Activated naive CD8-positive, alpha-beta T cell (primary cell): ENCODE results near the gene TM4SF20.
A peak's percentile ranks its signal among the peaks of the same experiment; 100 is the strongest.
"Not testable (repeated sequence)": the region's sequence is repeated elsewhere in the genome, so short reads cannot be mapped to it uniquely, and the experiment has no call there.

Experiments used
- H3K27ac Mint-ChIP-seq: one replicate; pipeline ENCODE4 v1.8.0; 2021; ENCODE audit warnings: mixed read lengths
- H3K27me3 Mint-ChIP-seq: one replicate; pipeline ENCODE4 v1.8.0; 2021; ENCODE audit warnings: mixed read lengths
- H3K36me3 Mint-ChIP-seq: one replicate; pipeline ENCODE4 v1.8.0; 2021; ENCODE audit warnings: mixed read lengths
- H3K4me1 Mint-ChIP-seq: one replicate; pipeline ENCODE4 v1.8.0; 2021; ENCODE audit warnings: low read depth, mixed read lengths
- H3K4me3 Mint-ChIP-seq: one replicate; pipeline ENCODE4 v1.8.0; 2021; ENCODE audit warnings: mild to moderate bottlenecking, mixed read lengths
- H3K9me3 Mint-ChIP-seq: one replicate; pipeline ENCODE4 v1.8.0; 2021; ENCODE audit warnings: low read depth, mixed read lengths

The TM4SF20 gene

DNA sequence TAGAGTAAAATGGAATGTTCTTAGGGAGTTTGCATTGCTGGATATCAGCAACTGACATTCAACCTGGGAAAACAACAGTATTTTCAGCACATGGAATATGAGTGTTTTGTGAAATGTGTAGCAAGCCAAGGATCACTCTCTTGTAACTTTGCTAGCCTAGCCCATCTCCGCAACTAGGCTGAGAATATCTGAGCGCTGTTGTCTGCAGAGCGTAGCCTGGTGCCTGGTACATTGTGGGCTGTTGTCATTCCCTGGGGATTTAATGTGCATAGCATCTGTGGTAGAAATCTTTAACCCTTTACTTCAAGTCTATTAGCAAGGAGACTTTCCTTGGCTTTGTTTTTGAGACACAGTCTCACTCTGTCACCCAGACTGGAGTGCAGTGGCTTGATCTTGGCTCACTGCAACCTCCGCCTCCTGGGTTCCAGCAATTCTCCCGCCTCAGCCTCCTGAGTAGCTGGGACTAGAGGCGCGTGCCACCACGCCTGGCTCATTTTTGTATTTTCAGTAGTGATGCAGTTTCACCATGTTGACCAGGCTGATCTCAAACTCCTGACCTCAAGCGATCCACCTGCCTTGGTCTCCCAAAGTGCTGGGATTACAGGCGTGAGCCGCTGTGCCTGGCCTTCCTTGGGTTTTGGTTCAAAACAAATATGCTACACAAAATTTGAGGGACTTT lies 14.4 kb downstream of the TM4SF20 start:
- not testable (repeated sequence) for H3K9me3 Mint-ChIP-seq, H3K27me3 Mint-ChIP-seq, H3K4me3 Mint-ChIP-seq, H3K4me1 Mint-ChIP-seq, H3K27ac Mint-ChIP-seq, H3K36me3 Mint-ChIP-seq

DNA sequence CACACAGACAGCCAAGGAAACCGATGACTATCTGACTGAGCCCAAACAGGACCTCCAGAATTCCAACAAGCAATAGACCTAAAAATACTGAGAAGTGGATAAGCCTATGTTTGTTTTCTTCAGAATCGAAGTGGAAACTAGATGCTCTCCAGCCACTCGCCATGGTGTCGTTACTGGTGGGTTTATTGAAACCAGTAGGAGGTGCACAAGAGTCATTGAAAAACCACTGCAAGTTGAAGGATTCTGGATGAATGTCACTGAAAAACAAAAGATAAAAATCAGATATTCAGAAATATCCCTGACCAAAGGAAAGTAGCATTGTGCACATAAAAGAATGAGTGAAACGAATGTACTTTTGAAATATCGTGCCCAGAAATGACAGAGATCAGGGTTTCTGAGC lies 15.3 kb downstream of the TM4SF20 start:
- no peaks in the 10 kb centered on the region for H3K27me3 Mint-ChIP-seq
- no peaks in the 10 kb centered on the region for H3K9me3 Mint-ChIP-seq
- no peak overlapping the region for H3K27ac Mint-ChIP-seq
- H3K36me3 Mint-ChIP-seq: no peaks in the 10 kb centered on the region
- peaks cover 2% of the 10 kb centered on the region for H3K4me1 Mint-ChIP-seq
- H3K4me3 Mint-ChIP-seq: no peak overlapping the region

DNA sequence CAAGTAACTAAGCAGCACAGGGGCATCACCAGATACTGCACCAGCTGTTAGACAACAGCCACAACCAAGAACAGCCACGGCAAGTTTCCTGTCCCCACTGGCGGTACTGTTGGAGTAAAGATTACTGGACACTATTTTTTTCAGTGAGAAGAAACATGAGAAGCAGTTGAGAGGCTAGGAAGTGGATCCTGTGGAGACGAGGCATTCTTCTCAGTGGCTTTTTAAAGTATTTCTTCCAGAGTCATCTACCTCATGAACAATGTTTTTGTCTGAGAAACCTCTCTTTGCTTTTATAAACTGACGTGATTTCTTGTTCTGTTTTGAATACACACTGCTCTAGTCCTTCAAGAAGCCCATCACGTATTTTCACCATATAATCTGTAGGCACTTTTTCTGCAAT lies 18.8 kb downstream of the TM4SF20 start:
- no peaks in the 10 kb centered on the region for H3K36me3 Mint-ChIP-seq
- no peaks in the 10 kb centered on the region for H3K27me3 Mint-ChIP-seq
- H3K27ac Mint-ChIP-seq: no peak overlapping the region
- no peak overlapping the region for H3K4me3 Mint-ChIP-seq
- H3K9me3 Mint-ChIP-seq: no peaks in the 10 kb centered on the region
- H3K4me1 Mint-ChIP-seq: peaks cover 2% of the 10 kb centered on the region

DNA sequence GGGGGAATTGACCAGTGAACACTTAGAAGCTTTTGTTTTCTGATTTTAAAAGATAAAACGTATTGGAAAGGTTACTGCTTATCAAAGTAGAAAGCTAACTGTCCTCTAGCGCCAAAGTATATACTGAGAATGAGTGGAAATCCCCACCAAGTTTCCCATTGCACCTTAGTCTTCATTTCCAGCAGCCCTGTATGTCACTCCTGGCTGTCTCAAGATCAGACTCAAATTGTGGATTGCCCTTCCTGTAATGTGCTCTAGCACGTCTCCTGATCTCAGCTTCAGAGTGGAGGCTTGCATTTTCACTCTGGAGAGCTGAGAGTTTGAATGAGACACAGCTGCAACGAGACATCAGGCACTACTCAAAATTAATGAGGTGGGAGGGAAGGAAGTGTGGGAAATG lies 27.5 kb downstream of the TM4SF20 start:
- Mint-ChIP-seq H3K4me1 (peaks cover 9% of the 10 kb centered on the region), H3K4me3 (no peak overlapping the region), H3K27me3 (no peaks in the 10 kb centered on the region), H3K9me3 (no peaks in the 10 kb centered on the region), H3K27ac (peak overlapping the region; percentile 71), H3K36me3 (no peaks in the 10 kb centered on the region)

GRCh38 chr2:227349989-227350612 lies 29.0 kb downstream of the TM4SF20 start:
- H3K4me1 Mint-ChIP-seq: peaks cover 9% of the 10 kb centered on the region
- H3K9me3 Mint-ChIP-seq: no peaks in the 10 kb centered on the region
- no peaks in the 10 kb centered on the region for H3K36me3 Mint-ChIP-seq
- no peak overlapping the region for H3K27ac Mint-ChIP-seq
- H3K27me3 Mint-ChIP-seq: no peaks in the 10 kb centered on the region
- H3K4me3 Mint-ChIP-seq: no peak overlapping the region

DNA sequence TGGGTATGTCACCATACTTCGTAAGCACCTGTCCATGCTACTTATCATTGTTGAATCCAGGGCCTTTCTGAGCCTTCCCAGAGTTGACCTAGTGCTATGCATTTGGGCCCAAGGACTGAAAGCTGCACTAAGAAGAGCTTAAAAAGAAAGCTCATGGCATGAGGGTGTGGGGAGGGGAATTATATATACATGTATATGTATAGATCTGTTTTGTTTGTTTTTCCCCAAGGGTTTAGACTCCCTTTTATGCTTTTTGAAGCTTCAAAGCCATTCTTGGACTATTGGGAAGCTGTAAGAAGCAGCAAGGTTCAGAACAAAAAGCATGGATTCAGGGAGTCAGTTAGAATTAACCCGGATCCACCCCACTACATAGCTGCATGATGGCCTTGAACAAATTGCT lies 30.8 kb downstream of the TM4SF20 start:
- H3K36me3 Mint-ChIP-seq: no peaks in the 10 kb centered on the region
- H3K4me3 Mint-ChIP-seq: no peak overlapping the region
- H3K27me3 Mint-ChIP-seq: no peaks in the 10 kb centered on the region
- H3K4me1 Mint-ChIP-seq: peaks cover 9% of the 10 kb centered on the region
- no peaks in the 10 kb centered on the region for H3K9me3 Mint-ChIP-seq
- H3K27ac Mint-ChIP-seq: no peak overlapping the region

DNA sequence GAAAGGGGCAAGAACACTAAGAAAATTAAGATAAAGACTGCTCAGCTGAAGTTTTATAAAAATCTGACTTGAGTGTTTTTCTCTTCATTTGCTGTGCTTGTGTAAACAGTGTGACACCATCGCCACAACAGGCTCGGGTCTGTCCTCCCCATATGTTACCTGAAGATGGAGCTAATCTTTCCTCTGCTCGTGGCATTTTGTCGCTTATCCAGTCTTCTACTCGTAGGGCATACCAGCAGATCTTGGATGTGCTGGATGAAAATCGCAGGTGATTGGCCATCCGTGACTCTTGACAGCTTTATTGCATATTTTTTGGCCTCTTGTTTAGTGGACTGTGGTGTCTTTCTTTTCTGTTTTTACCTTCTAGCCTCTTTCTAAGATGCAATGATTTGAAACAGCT lies 32.0 kb downstream of the TM4SF20 start:
- Mint-ChIP-seq H3K4me3 (no peak overlapping the region), H3K27me3 (no peaks in the 10 kb centered on the region), H3K4me1 (peaks cover 7% of the 10 kb centered on the region), H3K9me3 (no peaks in the 10 kb centered on the region), H3K36me3 (peaks cover 5% of the 10 kb centered on the region), H3K27ac (no peak overlapping the region)

DNA sequence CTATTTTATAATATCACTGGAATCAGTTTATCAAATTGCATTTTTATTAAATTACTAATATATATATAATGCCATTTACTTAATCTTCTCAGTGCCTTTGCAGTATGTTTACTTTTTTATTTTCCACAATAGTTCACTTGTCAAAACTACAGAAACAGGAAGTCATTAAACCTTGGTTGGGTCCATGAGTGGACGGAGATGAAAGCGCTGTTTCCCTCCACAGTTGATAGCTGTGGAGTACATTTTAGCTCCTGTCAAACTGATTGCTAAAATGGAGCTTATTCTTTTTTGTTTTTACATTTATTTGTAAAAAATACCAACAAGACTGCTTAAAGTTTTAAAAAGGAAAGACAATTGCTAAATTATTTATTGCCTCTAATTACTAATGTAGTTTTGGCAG lies 34.9 kb downstream of the TM4SF20 start:
- peaks cover 8% of the 10 kb centered on the region for H3K36me3 Mint-ChIP-seq
- H3K27me3 Mint-ChIP-seq: no peaks in the 10 kb centered on the region
- no peaks in the 10 kb centered on the region for H3K9me3 Mint-ChIP-seq
- H3K27ac Mint-ChIP-seq: no peak overlapping the region
- H3K4me1 Mint-ChIP-seq: no peaks in the 10 kb centered on the region
- no peak overlapping the region for H3K4me3 Mint-ChIP-seq

DNA sequence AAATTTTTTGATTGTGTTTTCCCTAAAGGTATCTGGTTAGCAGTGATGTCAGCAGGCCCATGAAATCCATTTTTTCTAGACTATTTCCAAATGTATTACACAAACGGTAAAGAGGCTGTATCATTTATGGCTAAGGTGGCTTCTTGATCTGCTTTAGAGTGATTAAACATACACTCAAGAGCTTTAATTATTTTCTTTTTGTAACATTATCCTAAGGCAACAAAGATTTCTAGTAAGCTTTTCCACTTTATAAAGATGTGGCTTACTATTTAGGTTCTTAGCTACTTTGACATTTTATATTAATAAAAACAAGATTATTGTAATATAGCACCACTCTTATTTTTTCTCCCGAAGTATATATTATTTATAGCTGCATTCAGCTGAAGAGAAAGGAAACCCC lies 37.6 kb downstream of the TM4SF20 start:
- no peaks in the 10 kb centered on the region for H3K4me1 Mint-ChIP-seq
- no peak overlapping the region for H3K4me3 Mint-ChIP-seq
- H3K27me3 Mint-ChIP-seq: no peaks in the 10 kb centered on the region
- H3K27ac Mint-ChIP-seq: no peak overlapping the region
- H3K36me3 Mint-ChIP-seq: peaks cover 16% of the 10 kb centered on the region
- H3K9me3 Mint-ChIP-seq: no peaks in the 10 kb centered on the region

DNA sequence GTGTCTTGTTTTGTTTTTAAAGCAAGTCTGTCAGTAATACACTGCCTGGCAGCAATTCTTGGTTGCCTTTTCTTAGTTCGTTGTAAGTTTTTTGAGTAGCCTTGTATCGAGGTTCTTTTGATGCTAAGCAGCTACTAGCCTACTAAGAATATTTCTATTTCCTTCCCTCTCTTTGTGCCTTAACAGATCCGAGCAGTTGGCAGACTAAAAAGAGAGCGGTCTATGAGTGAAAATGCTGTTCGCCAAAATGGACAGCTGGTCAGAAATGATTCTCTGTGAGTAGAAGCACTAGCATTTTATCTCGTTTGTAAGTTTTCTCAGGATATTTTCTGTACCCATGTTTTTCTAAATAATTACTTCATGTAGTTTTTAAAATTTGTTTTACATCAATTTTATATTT lies 39.0 kb downstream of the TM4SF20 start:
- H3K36me3 Mint-ChIP-seq: peaks cover 28% of the 10 kb centered on the region
- H3K27ac Mint-ChIP-seq: no peak overlapping the region
- H3K27me3 Mint-ChIP-seq: no peaks in the 10 kb centered on the region
- H3K4me1 Mint-ChIP-seq: no peaks in the 10 kb centered on the region
- H3K4me3 Mint-ChIP-seq: no peak overlapping the region
- no peaks in the 10 kb centered on the region for H3K9me3 Mint-ChIP-seq

GRCh38 chr2:227339098-227339599 lies 40.0 kb downstream of the TM4SF20 start:
- no peak overlapping the region for H3K27ac Mint-ChIP-seq
- no peak overlapping the region for H3K4me3 Mint-ChIP-seq
- no peaks in the 10 kb centered on the region for H3K9me3 Mint-ChIP-seq
- H3K27me3 Mint-ChIP-seq: no peaks in the 10 kb centered on the region
- peaks cover 33% of the 10 kb centered on the region for H3K36me3 Mint-ChIP-seq
- H3K4me1 Mint-ChIP-seq: no peaks in the 10 kb centered on the region

DNA sequence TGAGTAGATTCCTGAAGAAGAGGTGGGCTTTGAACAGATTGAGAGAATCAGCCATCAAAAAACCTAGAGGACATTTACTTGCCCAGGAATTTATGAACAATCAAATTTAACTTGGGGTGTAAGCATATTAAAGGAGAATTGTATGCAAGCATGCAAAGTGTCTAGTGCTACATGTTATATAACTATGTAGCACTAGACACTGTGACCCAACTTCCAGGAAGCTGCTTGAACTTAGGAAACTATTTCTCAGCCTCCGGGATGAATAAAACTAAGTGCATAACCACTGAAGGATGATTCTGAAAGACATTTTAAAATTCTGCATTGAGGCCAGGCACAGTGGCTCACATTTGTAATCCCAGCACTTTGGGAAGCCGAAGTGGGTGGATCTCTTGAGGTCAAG lies 41.7 kb downstream of the TM4SF20 start:
- Mint-ChIP-seq H3K36me3 (peaks cover 34% of the 10 kb centered on the region), H3K27me3 (no peaks in the 10 kb centered on the region), H3K27ac (no peak overlapping the region), H3K4me3 (no peak overlapping the region), H3K4me1 (no peaks in the 10 kb centered on the region), H3K9me3 (no peaks in the 10 kb centered on the region)

DNA sequence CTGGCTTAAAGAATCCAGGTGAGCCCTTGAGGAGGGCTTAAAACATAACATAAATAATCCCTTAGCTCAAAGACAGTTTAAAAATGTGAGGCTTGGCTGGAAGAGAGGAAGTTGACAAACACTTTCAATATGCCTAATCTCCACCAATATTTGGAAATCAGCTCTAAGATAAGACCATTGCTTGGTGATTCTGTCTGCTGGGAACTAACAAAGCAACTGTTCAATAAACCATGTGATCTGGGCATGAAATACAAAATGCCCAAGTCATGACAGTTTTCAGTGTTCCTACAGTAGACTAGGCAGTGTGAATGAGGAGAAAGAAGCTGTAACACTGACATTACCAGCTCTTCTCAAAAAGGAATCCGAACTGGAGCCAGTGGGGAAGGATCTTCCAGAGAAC lies 43.4 kb downstream of the TM4SF20 start:
- Mint-ChIP-seq H3K36me3 (peaks cover 36% of the 10 kb centered on the region), H3K27me3 (no peaks in the 10 kb centered on the region), H3K4me1 (peaks cover 2% of the 10 kb centered on the region), H3K4me3 (no peak overlapping the region), H3K9me3 (no peaks in the 10 kb centered on the region), H3K27ac (no peak overlapping the region)

DNA sequence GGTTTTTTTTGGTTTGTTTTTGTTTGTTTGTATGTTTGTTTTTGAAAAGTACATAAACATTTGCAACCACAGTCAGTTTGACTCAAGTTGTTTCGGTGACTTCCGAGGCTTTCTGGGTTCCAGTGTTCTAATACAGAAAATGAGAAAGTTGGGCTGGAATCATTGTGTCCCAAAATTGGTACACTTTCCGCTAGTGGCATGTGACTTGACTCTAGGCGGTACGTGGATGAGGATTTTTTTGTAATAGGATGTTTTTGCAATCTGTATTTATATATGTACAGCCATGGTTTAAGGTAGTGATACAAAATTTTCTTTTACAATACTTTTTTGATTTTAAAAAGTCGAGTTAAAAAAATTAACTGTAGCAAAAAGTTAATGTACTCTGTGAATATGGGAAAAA lies 52.3 kb downstream of the TM4SF20 start:
- Mint-ChIP-seq H3K9me3 (no peaks in the 10 kb centered on the region), H3K4me3 (peak overlapping the region; percentile 93), H3K27ac (peak overlapping the region; percentile 73), H3K4me1 (peaks cover 44% of the 10 kb centered on the region), H3K27me3 (no peaks in the 10 kb centered on the region), H3K36me3 (peaks cover 2% of the 10 kb centered on the region)

DNA sequence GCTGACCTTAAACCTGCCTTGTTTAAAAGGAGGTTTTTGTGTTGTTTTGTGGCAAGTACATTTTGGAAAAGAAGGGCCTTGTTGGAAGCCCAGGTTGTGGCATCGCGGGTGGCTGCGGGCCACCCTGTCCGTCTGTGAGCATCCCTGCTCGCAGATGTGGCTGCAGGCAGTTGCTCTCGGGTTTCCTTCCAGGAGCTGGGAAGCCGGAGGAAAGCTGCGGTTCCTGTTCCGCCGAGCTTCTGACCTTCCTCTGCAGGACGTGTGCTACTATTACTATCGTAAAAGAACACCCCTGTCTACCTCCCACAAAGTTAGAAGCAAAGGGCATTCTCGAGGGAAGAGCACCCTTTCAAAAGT lies 53.3 kb downstream of the TM4SF20 start:
- peak overlapping the region; percentile 93 for H3K4me3 Mint-ChIP-seq
- H3K9me3 Mint-ChIP-seq: no peaks in the 10 kb centered on the region
- peaks cover 4% of the 10 kb centered on the region for H3K36me3 Mint-ChIP-seq
- H3K27ac Mint-ChIP-seq: peak overlapping the region; percentile 84
- H3K4me1 Mint-ChIP-seq: peaks cover 44% of the 10 kb centered on the region
- no peaks in the 10 kb centered on the region for H3K27me3 Mint-ChIP-seq
